Measurements from ENCODE around the gene HIPK2. TPM values are rescaled to one million over a fixed set of nuclear protein-coding genes. Genes with fewer than 3 reads are reported as not detected.

HIPK2 gene
- total and polyA plus RNA-seq, 12 donors: 19.7 to 203 (median 127) TPM

DNA sequence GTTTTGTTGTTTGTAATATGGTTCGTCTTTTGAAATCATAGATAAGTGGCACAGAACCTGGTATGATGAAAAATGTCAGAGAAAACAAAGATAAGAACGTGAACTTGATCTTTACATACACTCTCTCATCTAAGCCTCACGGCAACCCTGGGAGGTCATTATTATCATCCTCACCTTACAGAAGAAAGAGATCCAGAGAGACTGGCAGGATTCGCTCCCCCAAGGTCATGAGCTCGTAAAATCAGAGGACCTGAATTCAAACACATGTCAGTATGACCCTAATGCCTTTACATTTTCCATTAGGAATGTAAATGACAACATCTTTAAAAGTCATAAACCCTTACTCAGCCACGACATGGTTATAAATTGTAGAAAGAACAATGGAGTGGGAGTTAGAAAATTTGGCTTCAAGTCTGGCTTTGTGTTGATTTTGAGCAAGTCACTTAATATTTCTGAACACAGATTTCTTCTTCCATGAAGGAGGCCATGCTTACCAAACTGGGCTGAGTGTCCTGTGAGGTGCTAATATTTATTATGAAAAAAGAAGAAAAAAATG is 35.9 kb downstream of the HIPK2 start:
- Histone ChIP-seq H3K9me3 (no peaks in the 10 kb centered on the region), H3K27me3 (no peaks in the 10 kb centered on the region), H3K27ac (peak overlapping the region in 6 of 10 donors; percentile 68 to 92 (median 90)), H3K4me1 (peaks cover 46 to 100% (median 99%) of the 10 kb centered on the region in 9 donors), H3K36me3 (peaks cover 0 to 18% (median 0%) of the 10 kb centered on the region in 9 donors), H3K4me3 (no peak overlapping the region)
- 57 to 60% methylated on average over 6 of the region's 6 CpGs for WGBS, 2 donors
- no peak for TF ChIP-seq CTCF (IDR thresholded peaks at IDR 0.05)
- DNase-seq (no peak), ATAC-seq (no peak)
- intact Hi-C loops (cut with DNase I): loop anchor here in 1 of 10 donors (5.0 kb wide), 1 partner anchor 35 kb away; the partner anchor contains the start of gene HIPK2

- peaks cover 46 to 100% (median 99%) of the 10 kb centered on the region in 9 donors for H3K4me1 ChIP-seq
- H3K4me3 ChIP-seq: no peak overlapping the region
- DNase-seq (no peak), ATAC-seq (no peak)
- H3K27ac ChIP-seq: peak overlapping the region in 9 of 10 donors; percentile 21 to 92 (median 88)
- intact Hi-C loops (cut with DNase I): loop anchor here in 1 of 10 donors (5.0 kb wide), 1 partner anchor 36 kb away; the partner anchor contains the start of gene HIPK2
- 76 to 85% methylated on average over 7 of the region's 7 CpGs for WGBS, 2 donors
- TF ChIP-seq CTCF (IDR thresholded peaks at IDR 0.05): no peak
- H3K36me3 ChIP-seq: peaks cover 0 to 18% (median 0%) of the 10 kb centered on the region in 9 donors
- no peaks in the 10 kb centered on the region for H3K27me3 ChIP-seq
- H3K9me3 ChIP-seq: no peaks in the 10 kb centered on the region
These were observed 36.6 kb downstream of the HIPK2 start for GRCh38 chr7:139741239-139741638.

DNA sequence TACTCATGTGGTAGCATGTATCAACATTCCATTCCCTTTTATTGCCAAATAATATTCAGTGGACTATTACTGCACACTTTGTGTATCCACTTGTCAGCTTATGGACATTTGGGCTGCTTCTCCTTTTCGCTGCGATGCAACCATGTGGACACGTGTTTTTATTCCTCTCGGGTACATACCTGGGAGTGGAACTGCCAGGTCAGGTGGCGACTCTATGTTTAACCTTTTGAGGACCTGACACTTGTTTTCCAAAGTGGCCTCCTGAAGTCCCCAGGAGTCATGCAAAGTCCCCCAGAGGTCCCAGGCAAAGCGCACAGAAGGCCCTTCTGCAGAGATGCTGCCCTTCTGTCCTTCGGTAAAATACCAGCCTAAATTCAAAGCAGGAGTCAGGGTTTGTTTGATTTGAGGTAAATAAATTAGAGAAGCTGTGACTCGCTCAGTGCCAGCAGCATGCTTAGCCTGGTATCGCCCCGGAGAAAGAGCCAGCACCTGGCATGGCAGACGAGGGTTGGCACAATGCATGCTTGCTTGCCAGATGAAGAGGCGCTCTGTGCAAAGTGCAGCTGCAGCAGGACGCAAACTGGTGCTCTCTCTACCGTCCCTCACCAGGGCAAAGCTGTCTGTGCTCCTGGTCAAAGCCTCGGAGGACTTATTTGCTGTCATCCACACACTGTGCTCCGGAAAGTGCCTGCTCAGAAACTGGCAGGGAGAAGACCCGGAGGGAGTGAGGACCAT is 37.8 kb downstream of the HIPK2 start:
- intact Hi-C loops (cut with DNase I): loop anchor here in 4 of 10 donors (5.0 kb wide), 2 partner anchors 37 to 93 kb away; partner anchors contain the start of gene HIPK2 (in 4 of the 4)
- H3K27ac ChIP-seq: peak overlapping the region; percentile 21 to 92 (median 78)
- WGBS, 2 donors: 52 to 72% methylated on average over 17 of the region's 17 CpGs
- H3K9me3 ChIP-seq: no peaks in the 10 kb centered on the region
- H3K27me3 ChIP-seq: no peaks in the 10 kb centered on the region
- H3K4me3 ChIP-seq: no peak overlapping the region
- H3K4me1 ChIP-seq: peaks cover 45 to 100% (median 99%) of the 10 kb centered on the region in 9 donors
- ATAC-seq (peak in 7 of 8 donors; percentile 12 to 63 (median 47)), DNase-seq (peak; percentile 49 to 54)
- no peak for TF ChIP-seq CTCF (IDR thresholded peaks at IDR 0.05)
- H3K36me3 ChIP-seq: peaks cover 0 to 18% (median 0%) of the 10 kb centered on the region in 9 donors

- H3K9me3 ChIP-seq: no peaks in the 10 kb centered on the region
- peaks cover 45 to 100% (median 98%) of the 10 kb centered on the region in 9 donors for H3K4me1 ChIP-seq
- no peak for ATAC-seq
- intact Hi-C loops (cut with DNase I): loop anchor here in 3 of 10 donors (5.0 kb wide), 2 partner anchors 39 to 91 kb away; partner anchors contain the start of gene HIPK2 (in 3 of the 3)
- H3K4me3 ChIP-seq: no peak overlapping the region
- no peak for DNase-seq
- H3K36me3 ChIP-seq: peaks cover 0 to 18% (median 0%) of the 10 kb centered on the region in 9 donors
- 71 to 83% methylated on average over 3 of the region's 3 CpGs for WGBS, 2 donors
- TF ChIP-seq CTCF (IDR thresholded peaks at IDR 0.05): no peak
- no peaks in the 10 kb centered on the region for H3K27me3 ChIP-seq
- H3K27ac ChIP-seq: peak overlapping the region; percentile 36 to 92 (median 90)
These were observed 39.0 kb downstream of the HIPK2 start for GRCh38 chr7:139738772-139739171.
